HepG2 (cell line): ENCODE results near the gene VEGFA. TPM values are rescaled to one million over a fixed set of nuclear protein-coding genes. Genes with fewer than 3 reads are reported as not detected.

ENCODE experiments used
- HOXA9 ChIP-seq: sonication (generic); formaldehyde crosslinking; IDR thresholded peaks from 2 replicates; pipeline ENCODE4 v1.8.1; 2022; ENCODE audit warnings: missing genetic modification reagents, mild to moderate bottlenecking, moderate library complexity, borderline replicate concordance
- MED8 ChIP-seq: sonication (generic); formaldehyde crosslinking; IDR thresholded peaks from 2 replicates; pipeline ENCODE4 v1.8.1; 2023; ENCODE audit warnings: mild to moderate bottlenecking, missing genetic modification reagents; ENCODE audit not compliant: insufficient replicate concordance
- RERE ChIP-seq: IDR thresholded peaks from 2 replicates; pipeline ENCODE4 v1.6.1; 2016; ENCODE audit warnings: low read depth, missing genetic modification reagents, missing compliant biosample characterization
- ZNF253 ChIP-seq: sonication (generic); formaldehyde crosslinking; IDR thresholded peaks from 2 replicates; pipeline ENCODE4 v1.8.0; 2022; ENCODE audit warnings: mild to moderate bottlenecking, missing genetic modification reagents, borderline replicate concordance
- ZNF33A ChIP-seq: sonication (generic); formaldehyde crosslinking; IDR thresholded peaks from 2 replicates; pipeline ENCODE4 v1.5.1; 2020; ENCODE audit warnings: missing genetic modification reagents, mild to moderate bottlenecking, moderate library complexity, borderline replicate concordance
- ZNF839 ChIP-seq: sonication (generic); formaldehyde crosslinking; IDR thresholded peaks from 2 replicates; pipeline ENCODE4 v1.4.0; 2020; ENCODE audit warnings: missing genetic modification reagents, mild to moderate bottlenecking, borderline replicate concordance
- polyA plus RNA-seq, 8 experiments: library from polyadenylated mRNA; depleted of rRNA in 3 of 8; stranded (reverse) in 7 of 8; unstranded in 1 of 8; fragments of >200 nt; fragmentation: Illumina TruSeq in 4 of 8; extraction: Trizol in 4 of 8; gene quantifications; 2 replicates each; pipeline versions ENCODE4 v1.2.1 to v1.2.3, GENCODE V29; 2011 to 2016; ENCODE audit warnings: low read depth in 4 of 8, missing spikeins in 1 of 8, mixed read lengths in 1 of 8; ENCODE audit not compliant: insufficient read depth in 1 of 8
- total RNA-seq, 5 experiments: library from RNA; depleted of rRNA; stranded (reverse); fragments of >200 nt; fragmentation: Illumina TruSeq; extraction: Trizol; gene quantifications; 2 replicates each; pipeline ENCODE4 v1.2.3, GENCODE V29; 2016; ENCODE audit warnings: low read depth in 1 of 5

The VEGFA gene
- total and polyA plus RNA-seq, 2 of the 13 experiments (the other 11 are each of a cell fraction or from before 2014, with no cell fraction given): 68.1 to 629 TPM

- TF ChIP-seq ZNF253 (no peak), RERE (CRISPR knock-in tag) (no peak), HOXA9 (no peak), MED8 (peak; percentile 2), ZNF839 (CRISPR knock-in tag) (peak; percentile 18; the same call in 1 of the 2 replicates), ZNF33A (CRISPR knock-in tag) (no peak)
Observed at GRCh38 chr6:43769526-43770371, at the start of gene VEGFA (continued).
